SK-N-SH treated with all-trans-retinoic acid at 6 μM for 48 hours (cell line): Measurements from ENCODE around the gene NXPH1.

Experiments
- ATAC-seq: fragments of 200-7000 bp; cut with Tn5 transposase; 3 replicates; pipeline ENCODE4 v1.9.1; 2020; ENCODE audit warnings: mild to moderate bottlenecking, moderate library complexity
- ARNTL ChIP-seq: fragments of 450-650 bp; formaldehyde crosslinking; IDR thresholded peaks from 2 replicates; pipeline ENCODE4 v1.5.0; 2020; ENCODE audit warnings: low read depth, mild to moderate bottlenecking, moderate library complexity, borderline replicate concordance
- BACH2 ChIP-seq: fragments of 250-450 bp; sonication (Bioruptor Pico); IDR thresholded peaks from 2 replicates; pipeline ENCODE4 v1.9.0; 2021; ENCODE audit warnings: mild to moderate bottlenecking, borderline replicate concordance
- ESRRG ChIP-seq: fragments of 250-450 bp; sonication (Bioruptor Pico); IDR thresholded peaks from 2 replicates; pipeline ENCODE4 v1.6.1; 2021; ENCODE audit warnings: mild to moderate bottlenecking
- GLIS3 ChIP-seq: fragments of 250-450 bp; sonication (Bioruptor Pico); IDR thresholded peaks from 2 replicates; pipeline ENCODE4 v1.5.0; 2020; ENCODE audit warnings: mild to moderate bottlenecking, moderate library complexity
- PPARA ChIP-seq: fragments of 250-450 bp; sonication (Bioruptor Pico); IDR thresholded peaks from 2 replicates; pipeline ENCODE4 v1.5.0; 2020; ENCODE audit warnings: mild to moderate bottlenecking, borderline replicate concordance
- SNAI2 ChIP-seq: fragments of 250-450 bp; sonication (Bioruptor Pico); IDR thresholded peaks from 2 replicates; pipeline ENCODE4 v1.5.0; 2020; ENCODE audit warnings: mild to moderate bottlenecking, moderate library complexity
- TCF4 ChIP-seq: fragments of 250-450 bp; sonication (Bioruptor Pico); IDR thresholded peaks from 2 replicates; pipeline ENCODE4 v1.8.0; 2021; ENCODE audit warnings: mild to moderate bottlenecking, moderate library complexity, borderline replicate concordance
- TOX ChIP-seq: fragments of 250-450 bp; sonication (Bioruptor Pico); IDR thresholded peaks from 2 replicates; pipeline ENCODE4 v1.8.0; 2021; ENCODE audit warnings: mild to moderate bottlenecking, moderate library complexity, borderline replicate concordance
- ZC3H10 ChIP-seq: fragments of 250-450 bp; sonication (Bioruptor Pico); IDR thresholded peaks from 2 replicates; pipeline ENCODE4 v1.5.1; 2021; ENCODE audit warnings: mild to moderate bottlenecking, moderate library complexity
- ZFP3 ChIP-seq: fragments of 250-450 bp; sonication (Bioruptor Pico); IDR thresholded peaks from 2 replicates; pipeline ENCODE4 v1.5.0; 2020; ENCODE audit warnings: mild to moderate bottlenecking, moderate library complexity
- ZFP30 ChIP-seq: fragments of 450-650 bp; formaldehyde crosslinking; IDR thresholded peaks from 2 replicates; pipeline ENCODE4 v1.5.0; 2022; ENCODE audit warnings: mild to moderate bottlenecking, moderate library complexity
- ZNF70 ChIP-seq: fragments of 450-650 bp; formaldehyde crosslinking; IDR thresholded peaks from 2 replicates; pipeline ENCODE4 v1.5.0; 2020; ENCODE audit warnings: mild to moderate bottlenecking, moderate library complexity
- ZNF8 ChIP-seq: fragments of 450-650 bp; formaldehyde crosslinking; IDR thresholded peaks from 2 replicates; pipeline ENCODE4 v1.5.0; 2020; ENCODE audit warnings: mild to moderate bottlenecking, moderate library complexity
- TF ChIP-seq, protein P1 (sequence below): fragments of 250-450 bp; sonication (Bioruptor Pico); IDR thresholded peaks from 2 replicates; pipeline ENCODE4 v1.5.1; 2021; ENCODE audit warnings: mild to moderate bottlenecking, moderate library complexity
- TF ChIP-seq, protein P2 (sequence below): fragments of 250-450 bp; sonication (Bioruptor Pico); IDR thresholded peaks from 2 replicates; pipeline ENCODE4 v1.5.1; 2020; ENCODE audit warnings: low read depth, mild to moderate bottlenecking, moderate library complexity
- TF ChIP-seq, protein P3 (sequence below): fragments of 250-450 bp; sonication (Bioruptor Pico); IDR thresholded peaks from 2 replicates; pipeline ENCODE4 v1.8.0; 2021; ENCODE audit warnings: low read depth, mild to moderate bottlenecking, moderate library complexity, borderline replicate concordance
- TF ChIP-seq, protein P4 (sequence below): fragments of 250-450 bp; sonication (Bioruptor Pico); IDR thresholded peaks from 2 replicates; pipeline ENCODE4 v1.5.0; 2020; ENCODE audit warnings: mild to moderate bottlenecking, moderate library complexity

The NXPH1 gene

DNA sequence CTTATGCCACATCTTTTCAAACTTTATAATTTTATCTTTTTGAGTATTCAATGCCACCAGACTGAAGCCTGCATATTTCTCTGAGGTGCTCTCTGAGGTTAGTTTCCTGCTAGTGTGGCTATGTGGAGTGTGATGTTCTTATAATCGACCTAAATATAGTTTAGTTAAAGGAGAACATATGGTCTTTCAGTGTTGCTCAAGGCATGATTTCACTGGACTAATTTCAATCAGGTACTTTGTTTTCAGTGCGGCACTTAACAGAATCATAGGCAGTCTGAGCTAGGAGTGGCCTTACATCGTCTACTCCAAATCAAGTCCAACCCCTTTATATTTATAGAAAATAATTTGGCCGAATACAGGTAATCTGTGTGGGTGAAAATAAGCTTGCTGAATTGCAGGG, 134.2 kb downstream of the NXPH1 start:
- ATAC-seq = no peak
- TF ChIP-seq ZFP3 (CRISPR knock-in tag) (no peak), GLIS3 (CRISPR knock-in tag) (no peak), SNAI2 (CRISPR knock-in tag) (no peak), ZNF70 (no peak), ARNTL (CRISPR knock-in tag) (no peak), PPARA (no peak), ESRRG (CRISPR knock-in tag) (no peak), ZC3H10 (CRISPR knock-in tag) (no peak), ZNF8 (CRISPR knock-in tag) (no peak), TCF4 (CRISPR knock-in tag) (no peak), ZFP30 (CRISPR knock-in tag) (no peak), BACH2 (CRISPR knock-in tag) (no peak)
- TF ChIP-seq, protein P1, sequence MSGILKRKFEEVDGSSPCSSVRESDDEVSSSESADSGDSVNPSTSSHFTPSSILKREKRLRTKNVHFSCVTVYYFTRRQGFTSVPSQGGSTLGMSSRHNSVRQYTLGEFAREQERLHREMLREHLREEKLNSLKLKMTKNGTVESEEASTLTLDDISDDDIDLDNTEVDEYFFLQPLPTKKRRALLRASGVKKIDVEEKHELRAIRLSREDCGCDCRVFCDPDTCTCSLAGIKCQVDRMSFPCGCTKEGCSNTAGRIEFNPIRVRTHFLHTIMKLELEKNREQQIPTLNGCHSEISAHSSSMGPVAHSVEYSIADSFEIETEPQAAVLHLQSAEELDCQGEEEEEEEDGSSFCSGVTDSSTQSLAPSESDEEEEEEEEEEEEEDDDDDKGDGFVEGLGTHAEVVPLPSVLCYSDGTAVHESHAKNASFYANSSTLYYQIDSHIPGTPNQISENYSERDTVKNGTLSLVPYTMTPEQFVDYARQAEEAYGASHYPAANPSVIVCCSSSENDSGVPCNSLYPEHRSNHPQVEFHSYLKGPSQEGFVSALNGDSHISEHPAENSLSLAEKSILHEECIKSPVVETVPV = no peak
- TF ChIP-seq, protein P2, sequence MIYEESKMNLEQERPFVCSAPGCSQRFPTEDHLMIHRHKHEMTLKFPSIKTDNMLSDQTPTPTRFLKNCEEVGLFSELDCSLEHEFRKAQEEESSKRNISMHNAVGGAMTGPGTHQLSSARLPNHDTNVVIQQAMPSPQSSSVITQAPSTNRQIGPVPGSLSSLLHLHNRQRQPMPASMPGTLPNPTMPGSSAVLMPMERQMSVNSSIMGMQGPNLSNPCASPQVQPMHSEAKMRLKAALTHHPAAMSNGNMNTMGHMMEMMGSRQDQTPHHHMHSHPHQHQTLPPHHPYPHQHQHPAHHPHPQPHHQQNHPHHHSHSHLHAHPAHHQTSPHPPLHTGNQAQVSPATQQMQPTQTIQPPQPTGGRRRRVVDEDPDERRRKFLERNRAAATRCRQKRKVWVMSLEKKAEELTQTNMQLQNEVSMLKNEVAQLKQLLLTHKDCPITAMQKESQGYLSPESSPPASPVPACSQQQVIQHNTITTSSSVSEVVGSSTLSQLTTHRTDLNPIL (CRISPR knock-in tag) = no peak
- TF ChIP-seq, protein P3, sequence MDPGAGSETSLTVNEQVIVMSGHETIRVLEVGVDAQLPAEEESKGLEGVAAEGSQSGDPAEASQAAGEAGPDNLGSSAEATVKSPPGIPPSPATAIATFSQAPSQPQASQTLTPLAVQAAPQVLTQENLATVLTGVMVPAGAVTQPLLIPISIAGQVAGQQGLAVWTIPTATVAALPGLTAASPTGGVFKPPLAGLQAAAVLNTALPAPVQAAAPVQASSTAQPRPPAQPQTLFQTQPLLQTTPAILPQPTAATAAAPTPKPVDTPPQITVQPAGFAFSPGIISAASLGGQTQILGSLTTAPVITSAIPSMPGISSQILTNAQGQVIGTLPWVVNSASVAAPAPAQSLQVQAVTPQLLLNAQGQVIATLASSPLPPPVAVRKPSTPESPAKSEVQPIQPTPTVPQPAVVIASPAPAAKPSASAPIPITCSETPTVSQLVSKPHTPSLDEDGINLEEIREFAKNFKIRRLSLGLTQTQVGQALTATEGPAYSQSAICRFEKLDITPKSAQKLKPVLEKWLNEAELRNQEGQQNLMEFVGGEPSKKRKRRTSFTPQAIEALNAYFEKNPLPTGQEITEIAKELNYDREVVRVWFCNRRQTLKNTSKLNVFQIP (CRISPR knock-in tag) = no peak
- TF ChIP-seq, protein P4, sequence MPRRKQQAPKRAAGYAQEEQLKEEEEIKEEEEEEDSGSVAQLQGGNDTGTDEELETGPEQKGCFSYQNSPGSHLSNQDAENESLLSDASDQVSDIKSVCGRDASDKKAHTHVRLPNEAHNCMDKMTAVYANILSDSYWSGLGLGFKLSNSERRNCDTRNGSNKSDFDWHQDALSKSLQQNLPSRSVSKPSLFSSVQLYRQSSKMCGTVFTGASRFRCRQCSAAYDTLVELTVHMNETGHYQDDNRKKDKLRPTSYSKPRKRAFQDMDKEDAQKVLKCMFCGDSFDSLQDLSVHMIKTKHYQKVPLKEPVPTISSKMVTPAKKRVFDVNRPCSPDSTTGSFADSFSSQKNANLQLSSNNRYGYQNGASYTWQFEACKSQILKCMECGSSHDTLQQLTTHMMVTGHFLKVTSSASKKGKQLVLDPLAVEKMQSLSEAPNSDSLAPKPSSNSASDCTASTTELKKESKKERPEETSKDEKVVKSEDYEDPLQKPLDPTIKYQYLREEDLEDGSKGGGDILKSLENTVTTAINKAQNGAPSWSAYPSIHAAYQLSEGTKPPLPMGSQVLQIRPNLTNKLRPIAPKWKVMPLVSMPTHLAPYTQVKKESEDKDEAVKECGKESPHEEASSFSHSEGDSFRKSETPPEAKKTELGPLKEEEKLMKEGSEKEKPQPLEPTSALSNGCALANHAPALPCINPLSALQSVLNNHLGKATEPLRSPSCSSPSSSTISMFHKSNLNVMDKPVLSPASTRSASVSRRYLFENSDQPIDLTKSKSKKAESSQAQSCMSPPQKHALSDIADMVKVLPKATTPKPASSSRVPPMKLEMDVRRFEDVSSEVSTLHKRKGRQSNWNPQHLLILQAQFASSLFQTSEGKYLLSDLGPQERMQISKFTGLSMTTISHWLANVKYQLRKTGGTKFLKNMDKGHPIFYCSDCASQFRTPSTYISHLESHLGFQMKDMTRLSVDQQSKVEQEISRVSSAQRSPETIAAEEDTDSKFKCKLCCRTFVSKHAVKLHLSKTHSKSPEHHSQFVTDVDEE (CRISPR knock-in tag) = no peak

DNA sequence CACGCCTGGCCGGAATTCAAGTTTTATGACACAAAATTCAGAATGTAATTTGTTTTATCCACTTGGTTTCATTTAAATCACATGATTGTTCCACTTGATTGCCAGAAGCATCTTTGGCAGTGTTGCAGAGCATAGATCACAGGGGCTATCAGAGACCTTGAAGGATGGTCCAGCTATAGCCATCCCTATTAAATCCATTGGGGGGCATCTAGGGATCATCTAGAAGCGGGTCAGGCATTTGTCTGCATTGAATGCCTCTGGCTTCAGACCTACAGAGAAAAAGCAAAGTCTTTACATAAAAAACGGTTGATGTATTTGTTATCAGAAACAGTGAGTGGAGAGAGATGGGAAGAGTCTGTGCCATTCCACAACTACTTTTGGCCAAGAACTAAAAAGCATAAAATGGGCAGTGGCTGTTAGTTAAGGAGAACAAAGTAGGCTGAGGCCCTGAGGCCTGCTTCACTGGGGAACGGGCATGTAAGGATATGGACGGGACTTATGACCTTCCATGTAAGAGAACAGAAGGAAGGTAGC, 146.3 kb downstream of the NXPH1 start:
- ATAC-seq = no peak
- TF ChIP-seq TOX (CRISPR knock-in tag) (no peak), ARNTL (CRISPR knock-in tag) (no peak), TCF4 (CRISPR knock-in tag) (no peak)
- TF ChIP-seq, protein P1 = no peak
- TF ChIP-seq, protein P2 (CRISPR knock-in tag) = no peak

DNA sequence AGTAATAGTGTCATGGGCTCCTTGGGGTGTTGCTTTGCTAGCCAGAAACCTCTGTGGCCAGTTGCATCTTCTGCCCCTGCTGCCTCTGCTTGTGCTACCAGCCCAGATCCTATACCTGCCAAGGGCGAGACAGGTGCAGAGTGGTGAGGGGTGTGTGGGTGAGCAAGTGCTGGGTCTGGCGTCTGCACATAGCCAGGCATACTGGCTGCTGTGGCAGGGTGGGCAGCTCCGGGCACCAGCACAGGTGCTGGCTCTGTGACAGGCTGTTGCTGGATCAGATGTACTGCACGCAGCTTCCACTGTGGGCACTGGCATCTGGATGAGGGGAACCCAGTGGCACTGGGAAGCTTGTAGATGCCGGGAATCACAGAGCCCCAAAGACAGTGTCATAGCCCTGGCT, 148.4 kb downstream of the NXPH1 start:
- no peak for TF ChIP-seq PPARA
- TF ChIP-seq, protein P3 (CRISPR knock-in tag) = no peak
- TF ChIP-seq, all 23 proteins: peak for 0
- no peak for ATAC-seq
